GM03348 (cell line): ENCODE results near the gene ZFYVE26.
"Not testable (repeated sequence)": the region's sequence is repeated elsewhere in the genome, so short reads cannot be mapped to it uniquely, and the experiment has no call there.

Experiments used
- DNase-seq: peaks from one replicate; pipeline ENCODE4 v3.0.0; 2012; ENCODE audit warnings: low spot score

Gene ZFYVE26

DNA sequence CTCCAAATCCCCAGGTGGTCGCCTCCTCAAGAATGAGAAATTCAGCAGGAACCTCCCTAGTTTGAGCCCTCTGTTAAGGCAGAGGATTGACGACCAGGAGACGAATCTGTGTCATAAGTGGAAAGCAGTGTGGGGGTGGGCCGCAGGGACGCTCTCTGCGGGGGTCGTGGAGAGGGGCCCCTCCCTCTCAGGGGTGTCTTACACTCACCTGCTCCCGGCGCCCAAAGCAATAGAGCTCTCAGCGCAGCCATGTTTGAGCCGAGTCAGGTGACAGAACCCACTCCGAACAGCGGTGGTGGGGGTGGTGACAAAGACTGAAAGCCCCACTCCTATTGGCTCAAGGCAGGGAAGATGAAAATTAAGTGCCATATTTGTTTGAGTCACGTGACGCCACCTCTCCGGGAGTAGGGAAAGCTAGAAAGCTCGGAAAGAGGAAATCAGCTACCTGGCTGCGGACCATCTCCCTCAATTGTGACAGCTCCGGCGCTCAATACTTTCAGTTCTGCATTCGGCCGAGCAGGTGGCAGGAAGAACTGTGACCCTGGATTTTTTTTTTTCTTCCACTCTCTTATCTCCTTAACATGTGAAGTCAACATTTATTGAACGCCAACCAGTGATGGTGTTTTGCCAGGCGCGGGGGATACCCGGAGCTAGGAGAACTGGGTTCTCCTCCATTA is at the start of gene ZFYVE26:
TSS of gene ZFYVE26 (minus strand) at position 265 of the 677 bp plus-strand sequence. CDS start 627 bp downstream, outside the sequence.
- peak; percentile 96 for DNase-seq

DNA sequence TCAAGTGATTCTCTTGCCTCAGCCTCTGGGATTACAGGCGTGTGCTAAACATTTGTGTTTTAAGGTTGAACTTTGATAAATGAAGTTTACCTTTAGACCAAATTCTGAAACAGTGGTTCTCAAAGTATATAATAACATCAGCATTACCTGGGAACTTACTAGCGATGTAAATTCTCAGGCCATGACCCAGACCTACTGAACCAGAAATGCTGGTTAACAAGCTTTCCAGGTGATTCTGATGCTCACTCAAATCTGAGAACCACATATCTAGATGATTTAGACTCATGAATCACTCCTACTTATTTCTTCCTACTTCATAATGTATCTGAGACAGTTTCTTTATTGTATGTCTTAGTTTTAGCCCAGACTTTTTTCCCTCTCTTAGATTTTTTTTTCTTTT is 46.8 kb upstream of the ZFYVE26 start:
- no peak for DNase-seq

DNA sequence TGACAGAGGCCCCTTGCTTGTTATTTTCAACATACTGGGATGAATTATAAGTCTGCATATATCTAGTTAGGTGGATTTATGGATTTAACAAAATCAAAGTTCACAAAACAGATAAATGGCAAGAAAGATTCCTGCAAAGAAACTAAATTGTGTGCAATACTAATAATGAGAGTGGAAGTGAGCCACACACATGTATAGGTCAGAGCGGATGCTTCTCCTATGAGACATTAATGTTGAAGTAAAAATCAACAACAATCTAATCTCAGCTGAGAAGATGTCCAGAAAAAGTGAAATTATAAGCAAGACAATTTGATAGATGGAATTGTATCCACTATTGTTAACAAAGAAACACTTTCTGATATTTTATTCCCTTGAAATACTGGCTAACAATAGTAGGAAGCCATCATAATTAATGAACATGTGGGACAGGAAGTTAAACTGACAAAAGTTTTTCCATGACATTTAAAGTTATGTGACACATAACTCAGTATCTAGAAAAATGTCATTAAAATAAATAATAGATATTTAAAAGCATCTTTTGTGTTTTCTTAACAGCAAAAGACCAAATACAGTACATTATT is 42.9 kb upstream of the ZFYVE26 start:
- DNase-seq = no peak

DNA sequence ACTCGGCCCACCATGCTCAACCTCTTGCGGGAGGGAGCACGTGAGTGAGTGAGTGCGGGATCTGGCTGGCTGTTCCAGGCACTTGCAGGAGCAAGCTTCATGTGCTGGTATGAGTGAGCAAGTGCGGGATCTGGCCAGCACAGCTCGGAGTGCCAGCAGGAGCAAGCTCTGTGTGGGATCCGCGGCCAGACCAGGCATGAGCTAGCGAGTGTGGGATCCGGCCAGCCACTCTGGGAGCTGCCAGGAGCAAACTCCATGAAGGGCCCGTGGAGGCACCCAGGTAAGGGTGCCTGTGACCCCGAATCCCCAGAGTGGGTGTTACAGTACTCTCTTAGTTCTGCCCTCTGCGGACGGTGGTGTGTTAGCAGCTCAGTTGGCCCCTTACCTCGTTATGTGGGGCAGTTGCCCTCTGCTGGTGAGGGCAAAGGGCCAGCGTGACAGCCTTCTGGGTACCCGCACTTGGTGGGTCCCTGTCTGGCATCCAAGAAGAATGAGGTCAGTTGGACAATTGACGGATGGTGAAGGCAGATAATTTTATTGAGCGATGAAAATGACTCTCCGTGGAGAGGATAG is 41.5 kb upstream of the ZFYVE26 start:
- DNase-seq = no peak

DNA sequence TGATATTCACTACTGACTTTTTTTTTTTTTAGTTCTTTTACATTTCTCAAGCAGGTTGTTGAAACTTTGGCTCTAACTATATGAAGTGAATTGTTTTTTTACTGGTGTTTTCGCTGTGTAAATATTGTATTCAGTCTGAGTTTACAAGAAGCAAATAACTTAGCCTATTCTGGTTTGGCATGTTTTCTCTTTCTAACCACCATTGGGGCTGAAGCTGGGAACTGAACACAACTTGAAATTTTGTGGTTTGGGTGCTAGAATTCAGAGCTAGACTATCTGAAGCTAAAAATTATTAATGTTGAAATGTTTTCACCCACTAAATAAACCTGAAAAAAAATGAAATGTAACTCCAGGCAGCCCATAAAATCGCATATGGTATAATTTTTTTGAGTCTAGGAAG is 40.4 kb upstream of the ZFYVE26 start:
- peak; percentile 45 for DNase-seq

DNA sequence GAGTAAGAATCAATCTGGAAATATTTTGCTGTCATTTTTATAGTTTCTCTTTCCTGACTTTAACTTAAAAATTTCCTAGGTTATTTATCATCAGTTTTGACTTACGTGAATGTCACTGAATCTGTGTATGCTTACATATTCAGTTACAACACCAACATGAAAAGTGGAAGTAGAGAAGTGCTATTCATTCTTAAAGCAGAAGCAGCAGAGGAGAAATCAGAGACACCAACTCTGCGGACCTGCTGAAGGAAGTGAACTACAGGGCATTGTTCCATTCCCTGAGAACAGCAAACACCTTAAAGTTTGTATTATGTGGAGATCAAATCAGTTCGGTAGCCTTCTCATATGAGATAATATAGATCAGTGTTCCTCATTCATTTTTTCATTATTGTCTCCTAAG is 37.3 kb upstream of the ZFYVE26 start:
- DNase-seq = no peak

DNA sequence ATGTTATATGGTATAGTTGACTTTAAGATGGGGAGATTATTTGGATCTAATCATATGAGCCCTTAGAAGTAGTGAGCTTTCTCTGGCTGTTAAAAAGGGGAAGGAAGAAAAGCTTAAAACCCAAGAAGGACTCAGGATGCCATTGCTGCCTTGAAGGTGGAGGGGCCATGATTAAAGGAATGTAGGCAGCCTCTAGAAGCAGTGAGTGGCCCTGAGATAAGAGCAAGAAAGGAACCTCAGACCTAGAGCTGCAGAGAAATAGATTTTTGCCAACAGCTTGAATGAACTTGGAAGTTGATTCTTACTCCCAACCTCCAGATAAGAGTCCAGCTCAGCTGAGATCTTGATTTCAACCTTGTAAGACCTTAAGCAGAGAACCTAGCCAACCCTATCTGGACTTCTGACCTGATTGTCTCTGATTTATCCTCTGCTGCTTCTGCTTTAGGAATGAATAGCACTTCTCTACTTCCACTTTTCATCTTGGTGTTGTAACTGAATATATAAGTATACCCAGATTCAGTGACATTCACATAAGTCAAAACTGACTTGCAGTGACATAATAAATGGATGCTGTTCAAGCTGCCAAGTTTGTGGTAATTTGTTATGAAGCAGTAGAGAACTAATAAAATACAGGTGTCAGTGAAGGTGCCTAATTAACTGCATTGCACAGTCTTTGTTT is 36.7 kb upstream of the ZFYVE26 start:
- DNase-seq = no peak

DNA sequence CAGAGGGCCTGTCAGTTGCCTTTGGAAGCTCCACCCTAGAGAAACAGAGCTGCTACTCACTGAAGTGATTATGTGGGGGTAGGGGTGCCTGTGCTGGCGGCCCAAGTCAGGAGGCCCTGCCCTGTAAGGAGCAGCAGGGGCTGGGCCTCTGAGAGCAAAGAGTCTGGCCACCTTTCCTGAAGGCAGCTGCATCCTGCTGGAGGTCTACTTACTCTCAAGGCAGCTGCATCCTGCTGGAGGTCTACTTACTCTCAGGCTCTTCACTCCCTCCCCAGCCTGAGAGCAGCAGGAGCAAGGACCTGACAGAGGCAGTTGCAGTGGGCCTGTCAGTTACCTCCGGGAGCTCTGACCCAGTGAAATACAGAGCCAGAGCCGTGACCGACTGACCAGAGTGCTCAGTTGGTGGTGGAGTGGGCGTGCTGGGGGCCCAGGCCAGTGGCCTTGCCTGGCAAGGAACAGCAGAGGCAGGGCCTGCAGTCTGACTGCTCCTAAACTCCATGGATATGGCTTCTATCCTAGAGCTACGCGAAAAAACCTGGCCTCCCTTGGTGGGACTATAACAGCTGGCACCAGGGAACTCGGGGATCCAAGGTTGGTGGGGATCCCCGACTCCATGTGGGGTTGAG is 35.5 kb upstream of the ZFYVE26 start:
- no peak for DNase-seq

DNA sequence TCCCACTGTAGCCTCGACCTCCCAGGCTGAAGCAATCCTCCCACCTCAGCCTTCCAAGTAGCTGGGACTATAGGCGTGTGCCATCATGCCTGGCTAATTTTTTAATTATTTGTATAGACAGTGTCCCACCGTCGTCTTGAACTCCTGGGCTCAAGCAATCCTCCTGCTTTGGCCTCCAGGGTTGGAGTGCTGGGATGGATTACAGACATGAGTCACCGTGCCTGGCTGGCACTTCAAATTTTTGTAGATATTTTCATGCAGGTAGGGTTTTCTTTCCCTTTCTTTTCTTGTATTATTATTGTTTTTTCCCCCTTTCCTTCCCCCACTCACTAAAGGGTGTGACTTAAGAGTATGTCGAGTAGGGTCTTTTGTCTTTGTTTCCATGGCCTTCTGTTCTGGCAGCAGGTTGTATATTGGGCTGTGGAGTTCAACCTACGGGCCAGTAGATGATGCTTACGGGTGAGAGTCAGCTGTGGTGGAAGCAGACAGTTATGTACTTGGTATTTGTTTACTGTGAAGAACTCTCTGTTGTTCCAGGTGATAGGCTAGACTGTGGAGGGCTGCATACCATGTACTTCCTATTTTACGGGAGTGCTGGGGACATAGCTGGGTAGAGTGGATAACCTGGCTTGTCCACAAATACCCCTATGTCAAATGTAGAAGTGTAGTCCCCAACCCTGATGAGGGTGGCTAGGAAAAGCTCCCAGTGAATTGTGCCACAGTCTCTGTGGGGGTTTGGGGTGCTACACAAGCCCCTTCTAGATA is 33.9 kb upstream of the ZFYVE26 start:
- no peak for DNase-seq

DNA sequence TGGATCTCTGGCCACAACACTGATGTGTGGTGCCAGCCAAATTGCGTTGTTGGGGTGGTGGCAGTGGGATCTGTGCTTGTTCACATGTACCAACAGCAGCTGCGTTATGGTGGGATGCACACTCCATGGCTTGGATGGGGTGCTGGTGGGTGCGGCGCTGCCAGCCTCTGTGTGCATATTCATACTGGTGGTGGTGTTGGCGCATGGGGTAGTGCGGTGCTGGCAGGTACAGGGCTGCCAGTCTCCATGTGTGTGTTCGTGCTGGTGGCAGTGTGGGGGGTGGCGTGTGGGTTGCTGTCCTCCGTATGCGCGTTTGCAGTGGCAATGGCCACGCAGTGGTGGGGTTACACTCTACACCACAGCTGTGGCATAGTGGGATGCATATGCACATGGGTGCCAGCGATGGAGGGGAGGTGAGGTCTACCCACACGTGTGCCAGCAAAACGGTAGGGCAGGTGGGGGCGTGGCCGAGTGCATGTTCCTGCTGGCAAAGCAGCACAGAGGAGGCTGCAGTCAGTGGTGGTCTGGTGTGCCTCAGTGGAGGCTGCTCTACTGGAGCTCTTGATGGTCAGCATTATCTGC is 29.7 kb upstream of the ZFYVE26 start:
- DNase-seq = no peak

DNA sequence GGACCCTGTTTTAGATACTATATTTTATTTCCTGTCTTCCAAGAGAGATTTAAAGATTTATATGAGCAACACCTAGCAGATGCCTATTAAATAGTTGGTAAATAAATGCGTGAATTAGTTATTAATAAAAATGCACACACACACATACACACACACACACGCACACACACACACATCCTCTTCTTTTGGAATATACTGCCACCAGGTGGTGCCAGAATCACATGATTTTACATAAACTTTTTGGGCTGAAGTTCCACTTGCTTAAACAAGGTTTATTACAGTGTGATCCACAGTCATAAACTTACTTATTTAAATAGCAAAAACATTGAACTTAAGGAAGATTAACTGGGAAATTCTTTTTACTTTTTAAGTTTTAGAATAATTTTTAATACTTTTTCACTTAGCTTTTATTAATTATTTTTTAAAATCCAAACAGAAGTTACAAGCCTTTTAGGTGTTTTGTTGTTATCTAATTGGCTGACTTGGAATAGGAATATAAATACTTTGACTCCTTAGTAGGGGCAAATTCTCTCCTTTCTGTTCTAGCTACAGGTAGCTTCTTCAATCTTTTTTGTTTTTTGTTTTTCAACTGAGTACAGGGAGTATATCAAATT is 20.7 kb upstream of the ZFYVE26 start:
- peak; percentile 59 for DNase-seq

DNA sequence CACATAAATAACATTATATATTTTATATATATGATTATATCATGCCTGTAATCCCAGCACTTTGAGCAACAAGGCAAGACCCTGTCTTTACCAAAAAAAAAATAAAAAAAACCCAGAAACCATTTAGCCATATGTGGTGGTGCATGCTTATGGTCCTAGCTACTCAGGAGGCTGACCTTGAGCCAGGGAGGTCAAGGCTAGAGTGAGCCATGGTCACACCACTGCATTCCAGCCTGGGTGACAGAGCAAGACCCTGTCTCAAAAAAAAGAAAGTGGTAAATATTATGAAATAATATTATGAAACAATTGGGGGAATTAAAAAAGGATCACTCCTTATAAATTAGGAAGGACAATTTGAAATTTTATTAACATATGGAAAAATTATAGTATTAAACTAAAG is 19.2 kb upstream of the ZFYVE26 start:
- DNase-seq = no peak

DNA sequence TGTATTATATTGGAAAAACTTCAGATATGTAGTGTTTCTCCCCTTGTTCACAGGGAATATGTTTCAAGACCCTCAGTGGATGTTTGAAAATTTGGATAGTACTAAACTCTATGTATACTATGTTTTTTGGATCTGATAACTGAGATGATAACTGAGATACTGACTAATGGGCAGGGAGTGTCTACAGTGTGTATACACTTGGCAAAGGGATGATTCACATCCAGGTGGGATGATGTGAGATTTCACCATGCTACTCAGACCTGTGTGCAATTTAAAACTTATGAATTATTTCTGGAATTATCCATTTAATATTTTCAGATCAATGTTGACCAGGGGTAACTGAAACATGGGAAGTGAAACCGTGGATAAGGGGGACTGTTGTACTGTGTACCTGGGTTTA is 17.0 kb upstream of the ZFYVE26 start:
- DNase-seq = no peak

DNA sequence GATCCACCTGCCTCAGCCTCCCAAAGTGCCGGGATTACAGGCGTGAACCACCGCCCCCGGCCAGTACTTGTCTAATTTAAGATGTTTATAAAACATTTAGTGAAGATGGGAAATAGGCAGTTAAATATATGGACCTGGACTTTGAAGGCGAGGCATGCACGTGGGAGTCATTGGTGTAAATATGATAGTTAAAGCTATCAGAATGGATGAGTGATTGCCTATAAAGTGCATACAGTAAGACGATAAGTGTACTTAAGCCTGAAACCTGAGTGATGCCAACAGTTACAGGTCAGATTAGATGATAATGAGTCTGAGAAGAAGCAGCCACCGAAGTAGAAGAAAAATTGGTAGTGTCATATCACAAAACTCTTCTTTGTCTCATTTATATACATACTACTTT is 14.7 kb upstream of the ZFYVE26 start:
- no peak for DNase-seq

DNA sequence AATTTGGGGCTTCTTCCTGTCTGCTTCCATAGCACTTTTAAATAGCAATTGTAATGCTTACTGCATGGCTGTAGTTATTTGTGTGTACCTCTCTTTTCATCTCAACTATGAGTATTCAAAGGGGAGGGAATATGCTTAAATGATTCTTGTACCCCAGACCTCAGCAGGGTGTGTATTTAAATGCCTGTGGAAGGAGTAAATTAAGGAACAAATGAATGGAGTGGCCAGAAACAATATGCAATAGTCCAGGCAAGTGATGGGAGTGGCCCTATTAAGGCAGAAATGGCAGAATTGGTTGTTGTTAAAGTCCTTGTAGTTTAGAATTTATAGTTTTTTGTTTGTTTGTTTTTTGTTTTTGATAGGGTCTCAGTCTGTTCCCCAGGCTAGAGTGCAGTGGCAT is 4.7 kb upstream of the ZFYVE26 start:
- DNase-seq = no peak

DNA sequence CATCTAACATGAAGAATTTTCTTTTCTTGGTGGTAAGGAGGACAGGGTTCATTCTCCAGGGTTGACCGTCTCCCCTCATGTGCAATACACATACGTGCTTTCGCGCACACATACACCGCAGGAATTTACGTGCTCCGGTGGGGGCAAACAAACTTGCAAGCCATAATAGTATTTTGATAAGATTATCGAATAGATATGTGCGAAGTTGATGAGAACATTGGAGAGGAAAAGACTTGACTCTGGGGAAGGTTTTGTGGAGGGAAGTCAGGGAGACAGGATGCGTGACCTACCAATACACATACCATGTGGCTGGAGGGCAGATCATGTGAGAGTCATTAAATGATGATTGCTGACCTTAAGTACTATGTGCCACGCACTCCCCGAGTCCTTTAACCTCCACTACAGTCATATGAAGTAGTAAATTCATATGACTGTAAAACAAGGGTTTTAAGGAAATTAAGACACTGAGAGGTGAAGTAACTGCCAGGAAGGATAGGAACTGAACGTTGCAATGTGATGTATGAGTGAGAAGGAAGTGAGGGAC is 4.1 kb upstream of the ZFYVE26 start:
- DNase-seq = no peak

DNA sequence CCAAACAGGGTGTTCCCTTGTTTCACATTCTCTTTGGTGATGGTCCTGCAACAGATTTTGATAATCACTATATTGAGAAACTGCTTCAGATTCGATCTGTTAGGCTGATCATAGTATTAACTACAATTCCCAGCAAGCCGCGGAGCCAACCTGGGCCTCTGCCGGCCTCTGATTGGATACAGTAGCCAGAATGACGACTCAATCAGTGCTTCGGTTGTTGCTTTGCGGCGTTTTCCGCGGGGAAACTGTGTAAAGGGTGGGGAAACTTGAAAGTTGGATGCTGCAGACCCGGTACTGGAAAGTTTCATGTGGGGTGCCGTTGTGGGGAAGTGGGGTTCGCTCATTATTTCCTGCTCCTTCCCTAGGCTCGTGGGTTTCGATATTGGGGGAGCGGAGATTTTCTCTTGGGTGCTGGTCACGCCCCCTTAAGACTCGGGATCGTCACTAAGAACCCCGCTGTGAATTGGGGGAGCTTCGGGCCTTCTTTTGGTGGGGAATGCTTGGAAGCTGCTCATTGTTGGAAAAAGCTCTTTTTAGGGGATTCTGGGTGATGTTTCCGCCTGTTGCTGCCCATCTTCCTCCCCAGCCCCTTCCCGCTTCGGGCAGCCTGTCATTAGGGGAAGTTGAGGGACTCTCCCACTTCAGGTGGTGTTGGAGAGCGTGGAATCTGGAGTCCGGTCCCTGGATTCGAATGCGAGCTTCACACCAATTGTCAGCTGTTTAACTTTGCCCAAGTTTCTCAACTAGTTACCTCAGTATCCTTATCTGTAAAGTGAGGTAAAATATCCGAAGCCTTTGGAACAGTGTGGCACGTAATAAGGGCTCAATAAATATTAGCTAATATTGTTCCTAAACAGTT is 3.4 kb upstream of the ZFYVE26 start, which contains the start of gene RAD51B:
TSS of gene RAD51B (plus strand) at position 217 of the 859 bp plus-strand sequence.
- peak; percentile 96 for DNase-seq

DNA sequence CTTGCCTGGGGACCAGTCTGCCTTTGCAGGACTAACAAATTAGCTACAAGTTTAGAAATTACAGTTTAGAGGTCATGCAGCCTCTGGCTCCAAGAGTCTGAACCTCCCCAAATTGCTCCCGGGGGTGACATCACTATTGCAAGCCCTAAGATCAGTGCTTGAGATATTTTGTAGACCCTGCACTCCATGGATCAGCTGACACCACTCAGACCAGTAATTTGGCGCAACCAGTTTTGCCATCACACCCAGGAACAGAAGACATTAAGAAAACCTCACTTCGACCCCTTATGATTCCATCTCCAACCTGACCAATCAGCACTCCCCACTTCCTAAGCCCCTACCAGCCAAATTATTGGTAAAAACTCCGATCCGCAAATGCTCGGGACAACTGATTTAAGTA is 2.1 kb upstream of the ZFYVE26 start:
- DNase-seq = not testable (repeated sequence)

DNA sequence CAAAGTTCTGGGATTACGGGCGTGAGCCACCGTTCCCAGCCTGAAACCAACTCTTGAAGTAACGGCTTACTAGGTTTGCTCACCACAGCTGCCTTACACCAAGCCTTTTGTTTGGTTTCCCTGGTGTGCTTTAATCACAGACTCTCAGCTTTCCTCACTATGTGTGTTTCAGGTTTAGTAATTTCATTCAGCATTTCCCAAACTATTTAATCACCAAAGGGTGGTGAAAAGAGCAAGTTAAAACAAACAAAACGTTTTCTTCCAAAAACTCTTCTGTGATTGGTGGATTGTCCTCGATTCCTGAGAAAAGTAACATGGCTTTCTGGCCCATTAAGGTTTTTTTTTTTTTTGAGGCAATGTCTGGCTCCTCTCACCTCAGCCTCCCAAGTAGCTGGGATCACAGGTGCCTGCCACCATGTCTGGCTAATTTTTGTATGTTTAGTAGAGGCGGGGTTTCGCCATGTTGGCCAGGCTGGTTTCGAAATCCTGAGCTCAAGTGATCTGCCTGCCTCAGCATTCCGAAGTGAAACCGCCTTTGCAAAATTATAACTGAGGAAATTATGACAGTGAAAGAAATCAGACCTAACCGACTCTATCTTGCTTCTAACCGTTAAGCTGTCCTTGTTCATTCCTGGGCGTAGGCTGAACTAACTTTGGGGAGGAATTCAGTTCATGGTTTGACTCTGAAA is 1.5 kb upstream of the ZFYVE26 start:
- DNase-seq = no peak
